Heart left ventricle (tissue), 16 donors: ENCODE data around the gene ULBP3. TPM values are rescaled to one million over a fixed set of nuclear protein-coding genes. Genes with fewer than 3 reads are reported as not detected.

ENCODE experiments used
- ATAC-seq, 4 donors: fragments of 200-7000 bp; cut with Tn5 transposase; one replicate each; pipeline ENCODE4 v1.9.1; 2020 to 2022; ENCODE audit warnings: moderate library complexity in 4 of 4, mild to moderate bottlenecking in 3 of 4, moderate number of reproducible peaks in 1 of 4
- DNase-seq, 5 donors: peaks; one replicate each; pipeline ENCODE4 v3.0.0-alpha.2; 2020
- H3K27ac ChIP-seq, 12 donors: fragments of 200-600 bp; sonication (generic) in 4 of 12; one replicate each; pipeline versions ENCODE4 v1.5.0 to v1.8.0; 2016 to 2022; ENCODE audit warnings: mild to moderate bottlenecking in 2 of 12
- H3K27me3 ChIP-seq, 9 donors: fragments of 200-600 bp; sonication (generic) in 2 of 9; one replicate each; pipeline versions ENCODE4 v1.5.1 to v1.8.0; 2016 to 2022; ENCODE audit warnings: mild to moderate bottlenecking in 3 of 9
- H3K36me3 ChIP-seq, 9 donors: fragments of 200-600 bp; sonication (generic) in 2 of 9; one replicate each; pipeline versions ENCODE4 v1.5.0 to v1.8.0; 2018 to 2022; ENCODE audit warnings: mild to moderate bottlenecking in 2 of 9
- H3K4me1 ChIP-seq, 12 donors: fragments of 200-600 bp; sonication (generic) in 4 of 12; one replicate each; pipeline versions ENCODE4 v1.5.0 to v1.8.0; 2016 to 2022; ENCODE audit warnings: mild to moderate bottlenecking in 3 of 12
- H3K4me3 ChIP-seq, 12 donors: fragments of 200-600 bp; sonication (generic) in 4 of 12; one replicate each; pipeline versions ENCODE4 v1.5.0 to v1.8.0; 2017 to 2022; ENCODE audit warnings: mild to moderate bottlenecking in 9 of 12, moderate library complexity in 4 of 12
- H3K9me3 ChIP-seq, 12 donors: fragments of 200-600 bp; sonication (generic) in 4 of 12; one replicate each; pipeline versions ENCODE4 v1.5.0 to v1.8.0; 2016 to 2022; ENCODE audit warnings: mild to moderate bottlenecking in 1 of 12
- CTCF ChIP-seq, 12 donors: fragments of 200-600 bp; sonication (generic) in 4 of 12; IDR thresholded peaks; one replicate each; pipeline versions ENCODE4 v1.5.0 to v1.8.0; 2018 to 2022; ENCODE audit warnings: antibody characterized with exemption in 12 of 12, mild to moderate bottlenecking in 5 of 12
- POLR2A ChIP-seq, 2 donors: fragments of 450-650 bp; IDR thresholded peaks; one replicate each; pipeline ENCODE4 v1.6.1; 2017; ENCODE audit warnings: antibody characterized with exemption in 2 of 2, mild to moderate bottlenecking in 2 of 2, moderate library complexity in 2 of 2
- WGBS, 4 donors: extraction: QIAGEN DNeasy Blood & Tissue Kit in 2 of 4; methylation state at CpG; one replicate each; pipeline versions ENCODE4 v1.1.5 to v1.1.7; 2013 to 2018; 5-methylcytosine and 5-hydroxymethylcytosine counted together
- intact Hi-C, 10 donors: fragments of 100-400 bp; cut with DNase I; formaldehyde crosslinking; loops; one replicate each; pipeline versions ENCODE4 v1.11.1 to v1.14.2; 2022
- polyA plus RNA-seq, 2 donors: library from polyadenylated mRNA; stranded (reverse); fragments of 200-250 nt; gene quantifications; one replicate each; pipeline ENCODE4 v1.2.3, GENCODE V29; 2013
- total RNA-seq, 9 donors: library from RNA; depleted of rRNA in 2 of 9; stranded (reverse); fragments of >200 nt in 2 of 9; fragmentation: NEBNext Ultra II Directional in 3 of 9; extraction: Animal tissue kit (Norgen Biotek cat#: 25700) in 3 of 9; gene quantifications; one replicate each; pipeline versions ENCODE4 v1.1.0 to v1.2.4, GENCODE V29; 2016 to 2023
- donor health status: ischemic (EF 13 %, LVEDD 7.1; RV severe dilation, severe dysfunction).
- donor health status: healthy with polysubstance abuse.
- donor health status: DM: no; HTN: yes; CAD: no.
- donor health status: DM: no; HTN: no; CAD: no.
- donor health status: ischemic (EF 25% LVEDD 6.9; RV normal size, moderate dysfunction).
- donor health status: ischemic (EF 25% LVEDD 5.7; RV mildly dilated, moderate dysfunction).
- donor health status: healthy.
- donor health status: DM: yes; HTN: yes; CAD: no.
- donor health status: ischemic (EF 35%, LVEDD 5.7; RV mildly dilated, moderate dysfunction).
- donor health status: nonischemic (EF 11% LVEDD 7.7; RV severe dilation, severe dysfunction).
- donor health status: DM: yes; HTN: yes; CAD: no.
- donor health status: PGD.
- donor health status: ischemic (EF 29% LVEDD 5.4; RV normal size, mild dysfunction).
- donor health status: nonischemic (EF 23%, LVEDD 6.1; RV moderate dilation, normal function).

Gene ULBP3
- total and polyA plus RNA-seq, 11 donors: 0.72 to 3.6 (median 1.3) TPM; not detected in 1

- ATAC-seq (no peak), DNase-seq (no peak)
- no peaks in the 10 kb centered on the region for H3K9me3 ChIP-seq
- H3K27me3 ChIP-seq: peaks cover 8 to 43% (median 19%) of the 10 kb centered on the region in 9 donors
- 86 to 88% (median 86%) methylated on average over 8 of the region's 8 CpGs for WGBS, 4 donors
- H3K36me3 ChIP-seq: no peaks in the 10 kb centered on the region
- TF ChIP-seq CTCF (IDR thresholded peaks at IDR 0.05) (no peak), POLR2A (IDR thresholded peaks at IDR 0.05) (no peak)
- peaks cover 0 to 5% (median 4%) of the 10 kb centered on the region in 12 donors for H3K4me1 ChIP-seq
- no peak overlapping the region for H3K27ac ChIP-seq
- intact Hi-C loops: no loop called here
- no peak overlapping the region for H3K4me3 ChIP-seq
These were observed 36.3 kb downstream of the ULBP3 start for GRCh38 chr6:150032598-150032997.

DNA sequence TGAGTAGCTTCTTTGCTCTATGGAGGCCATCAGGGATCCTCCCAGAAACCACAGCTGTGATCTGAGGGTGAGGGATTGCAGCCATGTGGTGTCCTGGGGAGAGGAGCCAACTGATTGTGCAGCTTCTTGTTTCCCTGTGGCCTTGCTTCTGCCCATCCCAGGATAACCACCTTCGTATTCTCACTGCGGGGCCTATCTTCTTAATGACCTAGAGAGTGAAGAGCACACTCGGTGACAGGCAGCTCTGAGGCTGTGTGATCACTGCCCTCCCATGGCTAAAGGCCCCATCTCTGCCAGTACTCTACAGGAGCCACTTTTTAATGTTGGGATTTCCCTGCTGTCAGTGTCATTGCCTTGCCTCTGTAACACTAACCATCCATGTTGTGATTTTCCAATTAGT lies 38.3 kb downstream of the ULBP3 start:
- H3K27ac ChIP-seq: no peak overlapping the region
- H3K9me3 ChIP-seq: no peaks in the 10 kb centered on the region
- peaks cover 4 to 43% (median 16%) of the 10 kb centered on the region in 9 donors for H3K27me3 ChIP-seq
- intact Hi-C loops: no loop called here
- 63 to 85% (median 75%) methylated on average over 3 of the region's 3 CpGs for WGBS, 4 donors
- TF ChIP-seq POLR2A (IDR thresholded peaks at IDR 0.05) (no peak), CTCF (IDR thresholded peaks at IDR 0.05) (no peak)
- ATAC-seq (no peak), DNase-seq (no peak)
- no peaks in the 10 kb centered on the region for H3K36me3 ChIP-seq
- no peak overlapping the region for H3K4me3 ChIP-seq
- H3K4me1 ChIP-seq: peaks cover 0 to 6% (median 4%) of the 10 kb centered on the region in 12 donors

DNA sequence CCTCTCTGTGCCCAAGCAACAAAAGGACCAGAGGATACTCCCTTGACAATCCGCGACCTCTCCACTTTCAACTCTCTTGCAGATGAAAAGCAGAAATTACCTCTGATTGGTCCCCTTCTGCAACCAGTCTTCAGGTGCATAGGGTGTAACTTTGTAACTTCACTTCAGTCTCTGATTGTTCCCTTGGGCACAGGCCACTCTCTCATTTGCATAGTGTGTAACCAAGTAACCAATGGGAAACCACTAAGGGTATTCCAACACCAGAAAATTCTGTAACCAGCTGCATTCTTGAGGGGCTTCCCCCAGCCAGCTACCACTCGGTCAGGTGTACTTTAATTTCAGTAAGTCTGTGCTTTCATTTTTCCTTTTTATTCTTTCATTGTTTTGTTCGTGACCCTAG lies 39.2 kb downstream of the ULBP3 start:
- no peak for TF ChIP-seq POLR2A (IDR thresholded peaks at IDR 0.05)
- no peak for TF ChIP-seq CTCF (IDR thresholded peaks at IDR 0.05)
- intact Hi-C loops: loop anchor here in 1 of 10 donors (10.0 kb wide), 1 partner anchor 195 kb away; no protein-coding TSS in a partner anchor
- ATAC-seq: no peak
- Histone ChIP-seq H3K27ac (no peak overlapping the region), H3K9me3 (no peaks in the 10 kb centered on the region), H3K27me3 (peaks cover 9 to 42% (median 25%) of the 10 kb centered on the region in 9 donors), H3K4me3 (no peak overlapping the region), H3K36me3 (no peaks in the 10 kb centered on the region), H3K4me1 (peaks cover 0 to 13% (median 11%) of the 10 kb centered on the region in 12 donors)
- 74 to 87% (median 82%) methylated on average over 4 of the region's 4 CpGs for WGBS, 4 donors
- no peak for DNase-seq

- Histone ChIP-seq H3K27me3 (peaks cover 9 to 44% (median 26%) of the 10 kb centered on the region in 9 donors), H3K27ac (no peak overlapping the region), H3K4me3 (no peak overlapping the region), H3K9me3 (no peaks in the 10 kb centered on the region), H3K4me1 (peaks cover 0 to 14% (median 11%) of the 10 kb centered on the region in 12 donors), H3K36me3 (no peaks in the 10 kb centered on the region)
- TF ChIP-seq CTCF (IDR thresholded peaks at IDR 0.05) (no peak), POLR2A (IDR thresholded peaks at IDR 0.05) (no peak)
- intact Hi-C loops: loop anchor here in 1 of 10 donors (10.0 kb wide), 1 partner anchor 194 kb away; no protein-coding TSS in a partner anchor
- ATAC-seq (no peak), DNase-seq (no peak)
- WGBS, 4 donors: 82 to 89% (median 87%) methylated on average over 7 of the region's 7 CpGs
These were observed 39.6 kb downstream of the ULBP3 start for GRCh38 chr6:150029276-150029675.
